WTC11 (cell line): Measurements from ENCODE around the gene DGKZ. TPM values are rescaled to one million over a fixed set of nuclear protein-coding genes. Genes with fewer than 3 reads are reported as not detected.
"Not testable (repeated sequence)": the region's sequence is repeated elsewhere in the genome, so short reads cannot be mapped to it uniquely, and the experiment has no call there.

Experiments used
- ATAC-seq: fragments of 200-7000 bp; cut with Tn5 transposase; 2 replicates; pipeline ENCODE4 v1.10.0; 2021; ENCODE audit warnings: mild to moderate bottlenecking, moderate library complexity
- CTCF ChIA-PET: fragments of 300-600 bp; sonication (Branson Sonifier 250); formaldehyde crosslinking; loops from one replicate; lab custom pipeline; 2021; ENCODE audit warnings: antibody characterized with exemption; lab: Charles Lee
- POLR2A ChIA-PET: fragments of 350-600 bp; sonication (Branson Sonifier 250); formaldehyde crosslinking; loops from one replicate; lab custom pipeline; 2021; ENCODE audit warnings: antibody characterized with exemption; lab: Charles Lee
- DNase-seq: peaks from one replicate; pipeline ENCODE4 v3.0.0; 2021; ENCODE audit warnings: low spot score
- H3K27ac Mint-ChIP-seq: 2 replicates; pipeline ENCODE4 v1.8.0; 2021; ENCODE audit warnings: mixed read lengths
- H3K27me3 Mint-ChIP-seq: 2 replicates; pipeline ENCODE4 v1.8.0; 2021; ENCODE audit warnings: low read depth, mild to moderate bottlenecking, moderate library complexity, mixed read lengths
- H3K36me3 Mint-ChIP-seq: 2 replicates; pipeline ENCODE4 v1.8.0; 2021; ENCODE audit warnings: mixed read lengths
- H3K4me1 Mint-ChIP-seq: 2 replicates; pipeline ENCODE4 v1.8.0; 2022; ENCODE audit warnings: mixed read lengths
- H3K4me3 Mint-ChIP-seq: 2 replicates; pipeline ENCODE4 v1.8.0; 2021; ENCODE audit warnings: mild to moderate bottlenecking, moderate library complexity, mixed read lengths
- H3K9me3 Mint-ChIP-seq: 2 replicates; pipeline ENCODE4 v1.8.0; 2021; ENCODE audit warnings: mixed read lengths
- CREM ChIP-seq: sonication (generic); formaldehyde crosslinking; IDR thresholded peaks from 2 replicates; pipeline ENCODE4 v1.8.1; 2022; ENCODE audit warnings: mild to moderate bottlenecking, missing genetic modification reagents, moderate library complexity
- IRF2 ChIP-seq: sonication (generic); formaldehyde crosslinking; IDR thresholded peaks from 2 replicates; pipeline ENCODE4 v1.8.0; 2022; ENCODE audit warnings: low read depth, missing genetic modification reagents, borderline replicate concordance
- NR1H2 ChIP-seq: sonication (generic); formaldehyde crosslinking; IDR thresholded peaks from 2 replicates; pipeline ENCODE4 v1.9.0; 2021; ENCODE audit warnings: mild to moderate bottlenecking, moderate library complexity, missing genetic modification reagents
- ZNF138 ChIP-seq: sonication (generic); formaldehyde crosslinking; conservative IDR thresholded peaks from 2 replicates; pipeline ENCODE4 v1.8.1; 2022; ENCODE audit warnings: mild to moderate bottlenecking, moderate library complexity, missing genetic modification reagents
- ZNF317 ChIP-seq: sonication (generic); formaldehyde crosslinking; IDR thresholded peaks from 2 replicates; pipeline ENCODE4 v1.8.1; 2023; ENCODE audit warnings: low read depth, mild to moderate bottlenecking, moderate library complexity, missing genetic modification reagents, borderline replicate concordance
- ZNF396 ChIP-seq: fragments of 250-450 bp; sonication (Bioruptor Pico); IDR thresholded peaks from 2 replicates; pipeline ENCODE4 v1.8.0; 2021; ENCODE audit warnings: mild to moderate bottlenecking, moderate library complexity, borderline replicate concordance
- total RNA-seq: library from RNA; stranded (reverse); gene quantifications from 3 replicates; pipeline ENCODE4 v1.2.3, GENCODE V29; 2021
- TF ChIP-seq, protein P1 (sequence below): fragments of 250-450 bp; sonication (Bioruptor Pico); IDR thresholded peaks from 2 replicates; pipeline ENCODE4 v1.8.0; 2021; ENCODE audit warnings: mild to moderate bottlenecking
- TF ChIP-seq, protein P2 (sequence below): sonication (generic); formaldehyde crosslinking; IDR thresholded peaks from 2 replicates; pipeline ENCODE4 v1.8.1; 2023; ENCODE audit warnings: mild to moderate bottlenecking, missing genetic modification reagents, moderate library complexity
- TF ChIP-seq, protein P3 (sequence below): sonication (generic); formaldehyde crosslinking; IDR thresholded peaks from 2 replicates; pipeline ENCODE4 v1.8.1; 2022; ENCODE audit warnings: mild to moderate bottlenecking, missing genetic modification reagents, moderate library complexity, borderline replicate concordance
- TF ChIP-seq, protein P4 (sequence below): sonication (generic); formaldehyde crosslinking; IDR thresholded peaks from 2 replicates; pipeline ENCODE4 v1.8.1; 2023; ENCODE audit warnings: mild to moderate bottlenecking, moderate library complexity, missing genetic modification reagents
- TF ChIP-seq, protein P5 (sequence below): sonication (generic); formaldehyde crosslinking; IDR thresholded peaks from 2 replicates; pipeline ENCODE4 v1.8.0; 2022; ENCODE audit warnings: mild to moderate bottlenecking, missing genetic modification reagents
- TF ChIP-seq, protein P6 (sequence below): fragments of 250-450 bp; sonication (Bioruptor Pico); IDR thresholded peaks from 2 replicates; pipeline ENCODE4 v2.1.2; 2022; ENCODE audit warnings: mild to moderate bottlenecking, moderate library complexity
- TF ChIP-seq, protein P7 (sequence below): sonication (generic); formaldehyde crosslinking; IDR thresholded peaks from 2 replicates; pipeline ENCODE4 v1.8.1; 2023; ENCODE audit warnings: mild to moderate bottlenecking, missing genetic modification reagents
- TF ChIP-seq, protein P8 (sequence below): sonication (generic); formaldehyde crosslinking; IDR thresholded peaks from 2 replicates; pipeline ENCODE4 v1.8.0; 2023; ENCODE audit warnings: missing genetic modification reagents

DGKZ gene
- total RNA-seq, 1 experiment from 2014 or later: 139 TPM

DNA sequence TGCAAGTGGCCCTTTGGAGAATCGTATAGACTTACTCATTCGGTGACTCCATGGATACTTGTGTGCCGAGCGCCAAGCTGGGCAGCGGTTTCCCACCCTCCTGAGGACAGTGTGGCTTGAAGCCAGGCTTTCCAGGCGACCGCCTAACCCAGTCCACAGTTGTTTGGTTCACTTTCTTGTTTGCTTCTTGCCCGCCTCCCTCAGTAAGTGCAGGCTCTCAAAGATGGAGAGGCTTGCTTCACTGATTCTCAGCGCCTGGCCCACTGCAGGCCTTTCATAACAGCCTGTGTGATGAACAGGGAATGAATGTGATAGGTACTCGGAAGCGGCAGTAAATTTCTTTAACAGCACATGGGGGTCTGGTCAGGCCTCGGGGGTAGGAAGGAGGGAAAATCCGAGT lies 23.0 kb downstream of the DGKZ start:
- Mint-ChIP-seq H3K27ac (peak overlapping the region; percentile 65; the same call in 1 of the 2 replicates), H3K27me3 (no peaks in the 10 kb centered on the region), H3K9me3 (no peaks in the 10 kb centered on the region), H3K4me1 (peaks cover 14% of the 10 kb centered on the region), H3K36me3 (peaks cover 29% of the 10 kb centered on the region), H3K4me3 (no peak overlapping the region)
- TF ChIP-seq, protein P1, sequence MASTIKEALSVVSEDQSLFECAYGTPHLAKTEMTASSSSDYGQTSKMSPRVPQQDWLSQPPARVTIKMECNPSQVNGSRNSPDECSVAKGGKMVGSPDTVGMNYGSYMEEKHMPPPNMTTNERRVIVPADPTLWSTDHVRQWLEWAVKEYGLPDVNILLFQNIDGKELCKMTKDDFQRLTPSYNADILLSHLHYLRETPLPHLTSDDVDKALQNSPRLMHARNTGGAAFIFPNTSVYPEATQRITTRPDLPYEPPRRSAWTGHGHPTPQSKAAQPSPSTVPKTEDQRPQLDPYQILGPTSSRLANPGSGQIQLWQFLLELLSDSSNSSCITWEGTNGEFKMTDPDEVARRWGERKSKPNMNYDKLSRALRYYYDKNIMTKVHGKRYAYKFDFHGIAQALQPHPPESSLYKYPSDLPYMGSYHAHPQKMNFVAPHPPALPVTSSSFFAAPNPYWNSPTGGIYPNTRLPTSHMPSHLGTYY (CRISPR knock-in tag): no peak
- no peak for TF ChIP-seq IRF2 (CRISPR knock-in tag)
- TF ChIP-seq NR1H2 (CRISPR knock-in tag): no peak
- TF ChIP-seq ZNF138: no peak
- no peak for TF ChIP-seq CREM
- TF ChIP-seq, protein P2, sequence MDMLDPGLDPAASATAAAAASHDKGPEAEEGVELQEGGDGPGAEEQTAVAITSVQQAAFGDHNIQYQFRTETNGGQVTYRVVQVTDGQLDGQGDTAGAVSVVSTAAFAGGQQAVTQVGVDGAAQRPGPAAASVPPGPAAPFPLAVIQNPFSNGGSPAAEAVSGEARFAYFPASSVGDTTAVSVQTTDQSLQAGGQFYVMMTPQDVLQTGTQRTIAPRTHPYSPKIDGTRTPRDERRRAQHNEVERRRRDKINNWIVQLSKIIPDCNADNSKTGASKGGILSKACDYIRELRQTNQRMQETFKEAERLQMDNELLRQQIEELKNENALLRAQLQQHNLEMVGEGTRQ (CRISPR knock-in tag): no peak
- TF ChIP-seq, protein P3, sequence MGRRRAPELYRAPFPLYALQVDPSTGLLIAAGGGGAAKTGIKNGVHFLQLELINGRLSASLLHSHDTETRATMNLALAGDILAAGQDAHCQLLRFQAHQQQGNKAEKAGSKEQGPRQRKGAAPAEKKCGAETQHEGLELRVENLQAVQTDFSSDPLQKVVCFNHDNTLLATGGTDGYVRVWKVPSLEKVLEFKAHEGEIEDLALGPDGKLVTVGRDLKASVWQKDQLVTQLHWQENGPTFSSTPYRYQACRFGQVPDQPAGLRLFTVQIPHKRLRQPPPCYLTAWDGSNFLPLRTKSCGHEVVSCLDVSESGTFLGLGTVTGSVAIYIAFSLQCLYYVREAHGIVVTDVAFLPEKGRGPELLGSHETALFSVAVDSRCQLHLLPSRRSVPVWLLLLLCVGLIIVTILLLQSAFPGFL (CRISPR knock-in tag): no peak
- TF ChIP-seq, protein P4, sequence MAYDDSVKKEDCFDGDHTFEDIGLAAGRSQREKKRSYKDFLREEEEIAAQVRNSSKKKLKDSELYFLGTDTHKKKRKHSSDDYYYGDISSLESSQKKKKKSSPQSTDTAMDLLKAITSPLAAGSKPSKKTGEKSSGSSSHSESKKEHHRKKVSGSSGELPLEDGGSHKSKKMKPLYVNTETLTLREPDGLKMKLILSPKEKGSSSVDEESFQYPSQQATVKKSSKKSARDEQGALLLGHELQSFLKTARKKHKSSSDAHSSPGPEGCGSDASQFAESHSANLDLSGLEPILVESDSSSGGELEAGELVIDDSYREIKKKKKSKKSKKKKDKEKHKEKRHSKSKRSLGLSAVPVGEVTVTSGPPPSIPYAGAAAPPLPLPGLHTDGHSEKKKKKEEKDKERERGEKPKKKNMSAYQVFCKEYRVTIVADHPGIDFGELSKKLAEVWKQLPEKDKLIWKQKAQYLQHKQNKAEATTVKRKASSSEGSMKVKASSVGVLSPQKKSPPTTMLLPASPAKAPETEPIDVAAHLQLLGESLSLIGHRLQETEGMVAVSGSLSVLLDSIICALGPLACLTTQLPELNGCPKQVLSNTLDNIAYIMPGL (CRISPR knock-in tag): no peak
- ChIA-PET POLR2A (no interaction called here), CTCF (interaction anchor here (1.5 to 11.8 kb wide), 4 partner anchors 9 to 22 kb away, joined by 3 to 231 read pairs (median 6); partner anchors contain the start of gene CHRM4)
- ATAC-seq (no peak), DNase-seq (no peak)

DNA sequence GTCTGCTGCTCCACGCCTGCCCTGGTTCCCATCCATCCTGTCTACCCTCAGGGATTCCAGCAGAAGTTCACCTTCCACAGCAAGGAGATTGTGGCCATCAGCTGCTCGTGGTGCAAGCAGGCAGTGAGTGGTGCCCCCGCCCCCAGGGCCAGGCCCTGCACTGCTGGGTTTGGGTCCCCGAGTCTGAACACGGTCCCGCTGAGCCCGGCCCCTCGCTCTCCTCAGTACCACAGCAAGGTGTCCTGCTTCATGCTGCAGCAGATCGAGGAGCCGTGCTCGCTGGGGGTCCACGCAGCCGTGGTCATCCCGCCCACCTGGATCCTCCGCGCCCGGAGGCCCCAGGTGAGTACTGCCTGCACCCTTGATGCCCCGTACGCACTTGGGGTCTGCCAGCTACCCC lies 24.0 kb downstream of the DGKZ start:
- H3K36me3 Mint-ChIP-seq: peaks cover 31% of the 10 kb centered on the region
- not testable (repeated sequence) for H3K27me3 Mint-ChIP-seq, H3K4me3 Mint-ChIP-seq

DNA sequence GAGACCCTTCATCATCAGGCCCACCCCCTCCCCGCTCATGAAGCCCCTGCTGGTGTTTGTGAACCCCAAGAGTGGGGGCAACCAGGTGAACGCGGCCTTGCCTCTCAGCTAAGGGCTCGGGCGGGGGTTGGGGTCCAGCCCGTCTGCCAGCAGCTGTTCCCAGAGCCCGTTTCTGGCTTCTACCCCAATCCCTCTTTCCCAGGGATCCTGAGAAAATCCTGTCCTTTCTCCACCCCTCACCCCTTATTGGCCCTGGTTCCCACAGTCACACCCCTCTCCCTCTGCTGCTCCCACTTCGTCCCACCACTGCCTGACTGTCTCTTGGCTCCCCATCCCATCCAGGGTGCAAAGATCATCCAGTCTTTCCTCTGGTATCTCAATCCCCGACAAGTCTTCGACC lies 24.8 kb downstream of the DGKZ start:
- POLR2A ChIA-PET: no interaction called here
- TF ChIP-seq, protein P5, sequence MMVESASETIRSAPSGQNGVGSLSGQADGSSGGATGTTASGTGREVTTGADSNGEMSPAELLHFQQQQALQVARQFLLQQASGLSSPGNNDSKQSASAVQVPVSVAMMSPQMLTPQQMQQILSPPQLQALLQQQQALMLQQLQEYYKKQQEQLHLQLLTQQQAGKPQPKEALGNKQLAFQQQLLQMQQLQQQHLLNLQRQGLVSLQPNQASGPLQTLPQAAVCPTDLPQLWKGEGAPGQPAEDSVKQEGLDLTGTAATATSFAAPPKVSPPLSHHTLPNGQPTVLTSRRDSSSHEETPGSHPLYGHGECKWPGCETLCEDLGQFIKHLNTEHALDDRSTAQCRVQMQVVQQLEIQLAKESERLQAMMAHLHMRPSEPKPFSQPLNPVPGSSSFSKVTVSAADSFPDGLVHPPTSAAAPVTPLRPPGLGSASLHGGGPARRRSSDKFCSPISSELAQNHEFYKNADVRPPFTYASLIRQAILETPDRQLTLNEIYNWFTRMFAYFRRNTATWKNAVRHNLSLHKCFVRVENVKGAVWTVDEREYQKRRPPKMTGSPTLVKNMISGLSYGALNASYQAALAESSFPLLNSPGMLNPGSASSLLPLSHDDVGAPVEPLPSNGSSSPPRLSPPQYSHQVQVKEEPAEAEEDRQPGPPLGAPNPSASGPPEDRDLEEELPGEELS: no peak
- TF ChIP-seq ZNF396 (CRISPR knock-in tag) (no peak), ZNF317 (CRISPR knock-in tag) (no peak), ZNF138 (no peak)
- TF ChIP-seq, protein P3 (CRISPR knock-in tag): no peak
- TF ChIP-seq, protein P6, sequence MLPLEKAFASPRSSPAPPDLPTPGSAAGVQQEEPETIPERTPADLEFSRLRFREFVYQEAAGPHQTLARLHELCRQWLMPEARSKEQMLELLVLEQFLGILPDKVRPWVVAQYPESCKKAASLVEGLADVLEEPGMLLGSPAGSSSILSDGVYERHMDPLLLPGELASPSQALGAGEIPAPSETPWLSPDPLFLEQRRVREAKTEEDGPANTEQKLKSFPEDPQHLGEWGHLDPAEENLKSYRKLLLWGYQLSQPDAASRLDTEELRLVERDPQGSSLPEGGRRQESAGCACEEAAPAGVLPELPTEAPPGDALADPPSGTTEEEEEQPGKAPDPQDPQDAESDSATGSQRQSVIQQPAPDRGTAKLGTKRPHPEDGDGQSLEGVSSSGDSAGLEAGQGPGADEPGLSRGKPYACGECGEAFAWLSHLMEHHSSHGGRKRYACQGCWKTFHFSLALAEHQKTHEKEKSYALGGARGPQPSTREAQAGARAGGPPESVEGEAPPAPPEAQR (CRISPR knock-in tag): no peak
- TF ChIP-seq, protein P7, sequence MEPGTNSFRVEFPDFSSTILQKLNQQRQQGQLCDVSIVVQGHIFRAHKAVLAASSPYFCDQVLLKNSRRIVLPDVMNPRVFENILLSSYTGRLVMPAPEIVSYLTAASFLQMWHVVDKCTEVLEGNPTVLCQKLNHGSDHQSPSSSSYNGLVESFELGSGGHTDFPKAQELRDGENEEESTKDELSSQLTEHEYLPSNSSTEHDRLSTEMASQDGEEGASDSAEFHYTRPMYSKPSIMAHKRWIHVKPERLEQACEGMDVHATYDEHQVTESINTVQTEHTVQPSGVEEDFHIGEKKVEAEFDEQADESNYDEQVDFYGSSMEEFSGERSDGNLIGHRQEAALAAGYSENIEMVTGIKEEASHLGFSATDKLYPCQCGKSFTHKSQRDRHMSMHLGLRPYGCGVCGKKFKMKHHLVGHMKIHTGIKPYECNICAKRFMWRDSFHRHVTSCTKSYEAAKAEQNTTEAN (CRISPR knock-in tag): no peak
- TF ChIP-seq, protein P8, sequence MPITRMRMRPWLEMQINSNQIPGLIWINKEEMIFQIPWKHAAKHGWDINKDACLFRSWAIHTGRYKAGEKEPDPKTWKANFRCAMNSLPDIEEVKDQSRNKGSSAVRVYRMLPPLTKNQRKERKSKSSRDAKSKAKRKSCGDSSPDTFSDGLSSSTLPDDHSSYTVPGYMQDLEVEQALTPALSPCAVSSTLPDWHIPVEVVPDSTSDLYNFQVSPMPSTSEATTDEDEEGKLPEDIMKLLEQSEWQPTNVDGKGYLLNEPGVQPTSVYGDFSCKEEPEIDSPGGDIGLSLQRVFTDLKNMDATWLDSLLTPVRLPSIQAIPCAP (CRISPR knock-in tag): no peak

More for the DNA sequence above, 24.0 kb downstream of the DGKZ start:
- CTCF ChIA-PET: interaction anchor here (1.3 to 11.8 kb wide), 2 partner anchors 11 to 19 kb away, joined by 4 to 231 read pairs; no protein-coding TSS in a partner anchor
- H3K9me3 Mint-ChIP-seq, DNase-seq, ATAC-seq, POLR2A ChIA-PET, H3K27ac Mint-ChIP-seq: not testable (repeated sequence)
- H3K4me1 Mint-ChIP-seq: peaks cover 14% of the 10 kb centered on the region

More for the DNA sequence above, 24.8 kb downstream of the DGKZ start:
- DNase-seq: no peak
- peaks cover 37% of the 10 kb centered on the region for H3K36me3 Mint-ChIP-seq
- H3K4me3 Mint-ChIP-seq: no peak overlapping the region
- H3K9me3 Mint-ChIP-seq: no peaks in the 10 kb centered on the region
- peaks cover 13% of the 10 kb centered on the region for H3K4me1 Mint-ChIP-seq
- no peak for ATAC-seq
- CTCF ChIA-PET: interaction anchor here (0.8 to 1.3 kb wide), 3 partner anchors 12 to 133 kb away, joined by 3 to 5 read pairs (median 4); no protein-coding TSS in a partner anchor
- no peaks in the 10 kb centered on the region for H3K27me3 Mint-ChIP-seq
- no peak overlapping the region for H3K27ac Mint-ChIP-seq
